Measurements from ENCODE around the gene PACSIN3.

The PACSIN3 gene

DNA sequence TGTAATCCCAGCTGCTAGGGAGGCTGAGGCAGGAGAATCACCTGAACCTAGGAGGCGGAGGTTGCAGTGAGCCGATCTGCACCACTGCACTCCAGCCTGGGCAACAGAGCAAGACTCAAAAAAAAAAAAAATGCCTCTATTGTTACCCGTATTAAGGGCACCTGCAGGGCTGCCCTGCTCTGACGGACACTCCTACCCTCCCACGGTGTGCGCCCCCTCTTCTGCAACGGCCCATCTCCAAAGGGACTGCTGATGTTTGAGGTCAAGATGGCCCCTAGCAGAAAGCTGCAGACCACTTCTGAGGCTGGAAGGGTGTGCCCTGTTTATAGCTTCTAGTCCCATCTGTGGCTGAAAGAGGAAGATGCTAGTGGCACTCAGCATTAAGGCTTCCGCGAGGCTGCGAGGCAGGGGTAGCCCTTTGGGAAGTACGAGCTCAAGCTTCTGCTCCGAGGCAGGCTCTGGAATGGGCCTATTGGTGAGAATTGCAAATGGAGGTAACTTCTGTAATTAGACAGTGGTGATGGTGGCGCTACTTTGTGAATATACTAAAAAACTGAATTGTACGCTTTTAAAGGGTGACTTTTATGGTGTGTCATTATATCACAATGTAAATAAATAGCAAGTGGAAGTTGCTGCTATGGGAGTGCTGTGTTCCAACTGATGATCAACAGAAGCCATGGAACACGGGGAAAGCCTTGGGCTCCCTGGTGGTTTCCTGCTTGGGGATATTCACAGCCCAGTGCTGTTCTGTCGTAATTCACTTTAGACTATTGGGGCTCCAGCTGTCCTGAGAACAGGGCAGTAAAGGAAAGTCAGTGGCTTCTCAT, 33.9 kb downstream of the PACSIN3 start:
- DNase-seq = no peak

- no peak for DNase-seq
Measured at GRCh38 chr11:47149782-47150181, 36.5 kb downstream of the PACSIN3 start.

DNA sequence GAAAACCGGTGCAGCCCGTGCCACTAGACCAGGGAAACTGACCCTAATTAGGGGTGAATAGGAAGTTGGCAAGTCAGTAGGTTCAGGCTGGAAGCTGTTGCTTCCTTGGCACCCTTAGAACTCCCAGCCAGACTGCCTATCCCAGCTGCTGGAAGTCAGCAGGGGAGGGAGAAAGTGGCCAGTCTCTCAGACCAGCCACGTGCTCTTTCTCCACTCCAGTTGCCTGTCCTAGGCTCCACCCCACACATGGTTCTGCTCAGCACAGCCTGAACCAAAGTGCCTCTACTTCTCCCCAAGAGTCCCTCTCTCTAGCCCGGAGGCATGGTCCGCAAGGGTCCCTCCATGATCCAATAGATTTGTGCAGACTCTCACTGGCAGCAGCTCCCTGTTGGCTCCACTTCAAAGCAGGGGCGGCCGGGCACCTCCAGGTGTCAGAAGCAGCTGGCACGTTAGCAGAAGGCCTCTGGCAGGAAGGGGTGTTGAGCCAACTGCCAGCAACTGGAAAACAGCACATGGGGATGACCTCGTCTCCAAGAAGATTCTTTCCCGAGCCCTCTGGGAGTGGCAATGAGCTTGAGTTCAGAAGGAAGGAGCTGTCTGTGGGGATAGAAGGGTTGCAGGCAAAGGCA, 37.2 kb downstream of the PACSIN3 start:
- no peak for DNase-seq

GRCh38 chr11:47148270-47148669, 38.0 kb downstream of the PACSIN3 start:
- DNase-seq = no peak

DNA sequence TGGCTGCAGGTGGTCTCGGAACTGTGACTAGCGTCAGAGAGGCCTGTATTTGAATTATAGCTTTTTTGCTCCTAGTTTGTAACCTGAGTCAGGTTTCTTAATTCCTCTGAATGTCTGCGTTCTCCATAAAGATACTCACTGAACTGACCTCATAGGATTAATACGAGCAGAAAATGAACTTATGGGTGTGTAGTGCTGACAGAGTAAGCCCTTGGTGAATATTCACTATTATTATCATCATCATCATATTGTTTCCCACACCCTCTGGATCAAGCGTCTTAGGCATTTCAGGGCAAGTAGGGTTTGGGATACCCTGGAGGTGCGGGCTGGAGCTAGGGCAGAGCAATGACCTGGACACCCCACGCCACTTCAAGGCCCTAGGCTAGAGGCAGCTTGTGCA, 38.6 kb downstream of the PACSIN3 start:
- DNase-seq = no peak

DNA sequence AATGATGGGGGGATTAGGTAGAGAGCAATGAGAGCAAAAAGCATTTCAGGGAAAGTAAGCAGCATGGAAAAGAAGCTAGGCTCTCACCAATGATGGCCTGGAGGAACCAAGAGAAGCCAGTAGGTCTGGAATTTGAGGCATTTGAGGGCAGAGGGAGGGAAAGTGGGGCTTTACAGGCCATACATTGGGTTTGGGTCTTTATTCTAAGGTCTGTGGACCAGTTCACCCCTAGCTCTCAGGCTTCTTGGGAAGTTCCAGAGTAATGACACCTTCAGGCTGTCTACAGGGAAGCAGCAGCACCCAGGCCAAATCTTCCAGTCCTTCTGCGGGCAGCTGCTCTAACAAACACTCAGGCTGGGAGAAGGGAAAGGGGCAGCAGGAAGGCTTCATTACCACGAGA, 39.0 kb downstream of the PACSIN3 start:
- DNase-seq = no peak

DNA sequence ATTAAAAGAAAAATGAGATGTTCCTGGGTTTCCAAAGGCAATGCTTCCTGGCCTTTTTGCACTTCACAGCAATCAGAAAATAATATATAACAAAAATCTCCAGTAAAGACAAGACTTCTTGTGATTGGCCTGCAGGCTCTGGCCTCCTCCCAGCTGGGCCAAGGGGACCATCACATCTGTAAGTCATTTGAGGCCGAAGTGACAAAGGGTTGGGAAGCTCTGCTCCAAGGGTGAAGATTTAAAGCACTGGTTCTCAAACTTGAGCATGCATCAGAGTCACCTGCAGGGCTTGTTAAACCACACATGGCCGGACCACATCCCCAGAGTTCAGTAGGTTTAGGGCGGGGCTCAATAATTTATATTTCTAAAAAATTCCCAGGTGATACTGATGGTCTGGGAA, 41.7 kb downstream of the PACSIN3 start:
- DNase-seq = no peak

DNA sequence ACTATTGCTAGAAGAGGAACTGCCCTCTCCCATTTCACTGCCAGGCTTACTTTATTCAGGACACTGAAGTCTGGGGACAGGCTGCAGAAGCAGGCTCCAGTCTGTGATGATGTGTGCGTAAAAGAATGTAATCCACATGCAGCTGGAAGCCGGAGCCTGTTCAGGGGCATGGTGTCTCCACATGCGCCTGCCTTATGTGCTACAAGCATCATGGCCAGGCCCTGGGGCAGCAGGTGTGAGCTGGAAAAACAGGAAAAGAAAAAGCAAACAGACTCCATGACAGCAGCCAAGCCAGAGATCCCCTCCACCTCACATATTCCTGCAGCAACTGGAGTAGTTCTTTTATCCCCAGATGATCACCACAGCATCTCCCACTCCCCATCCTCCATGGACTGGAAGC, 42.9 kb downstream of the PACSIN3 start:
- DNase-seq = no peak

DNA sequence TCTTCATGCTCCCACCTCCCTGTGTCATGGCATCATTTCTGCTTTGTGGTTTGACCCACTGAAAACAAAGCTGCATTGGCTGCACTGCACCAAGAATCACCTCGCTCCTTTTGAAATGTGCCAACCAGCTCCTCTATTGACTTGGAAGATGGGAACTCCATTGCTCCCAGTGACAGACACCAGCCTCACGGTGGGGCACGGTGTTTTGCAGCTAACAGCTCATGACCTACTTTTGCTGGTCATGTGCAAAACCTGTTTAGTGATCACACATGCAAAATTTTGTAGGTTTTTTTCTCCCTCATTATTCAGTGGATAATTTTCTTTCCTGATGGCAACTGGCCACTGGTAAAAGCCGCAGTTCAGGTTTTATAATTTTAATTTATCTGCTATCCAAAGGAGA, 46.4 kb downstream of the PACSIN3 start:
- no peak for DNase-seq

DNA sequence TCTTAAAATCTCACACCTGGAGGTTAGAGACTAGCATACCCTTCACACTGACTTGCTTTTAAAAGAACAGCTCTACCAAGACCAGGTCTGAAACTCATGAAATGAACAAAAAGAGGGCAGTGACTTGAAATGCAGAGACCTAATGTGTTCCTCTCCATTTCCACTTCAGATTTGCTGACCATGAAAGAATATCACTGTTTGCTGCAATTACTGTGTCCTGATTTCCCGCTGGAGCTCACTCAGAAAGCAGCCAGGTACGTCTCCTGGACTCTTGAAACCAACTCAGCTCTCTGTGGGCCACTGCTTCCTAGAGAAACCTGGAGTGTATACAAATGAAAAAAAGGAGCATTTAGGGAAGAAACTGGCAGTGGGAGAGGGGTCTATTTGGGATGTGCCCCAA, 48.8 kb downstream of the PACSIN3 start:
- DNase-seq = no peak

DNA sequence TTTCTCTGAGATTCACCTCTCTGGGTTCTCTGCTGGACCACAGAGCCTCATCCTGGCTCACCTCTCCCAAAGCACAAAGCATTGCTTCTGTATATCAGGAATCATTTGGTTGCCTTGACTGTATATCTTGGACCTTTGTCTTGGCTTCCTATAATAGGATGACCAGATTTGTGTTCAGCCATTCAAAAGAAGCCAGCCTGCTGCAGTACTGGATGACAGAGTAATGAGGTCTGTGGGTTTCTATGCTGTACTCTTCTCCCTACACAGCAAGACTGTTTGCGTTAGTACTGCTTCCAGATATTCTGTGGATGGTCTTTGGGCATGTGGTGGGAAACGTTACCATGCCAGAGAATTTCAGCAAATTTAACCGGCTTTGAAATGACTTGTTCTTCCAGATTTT, 49.3 kb downstream of the PACSIN3 start:
- DNase-seq = no peak

DNA sequence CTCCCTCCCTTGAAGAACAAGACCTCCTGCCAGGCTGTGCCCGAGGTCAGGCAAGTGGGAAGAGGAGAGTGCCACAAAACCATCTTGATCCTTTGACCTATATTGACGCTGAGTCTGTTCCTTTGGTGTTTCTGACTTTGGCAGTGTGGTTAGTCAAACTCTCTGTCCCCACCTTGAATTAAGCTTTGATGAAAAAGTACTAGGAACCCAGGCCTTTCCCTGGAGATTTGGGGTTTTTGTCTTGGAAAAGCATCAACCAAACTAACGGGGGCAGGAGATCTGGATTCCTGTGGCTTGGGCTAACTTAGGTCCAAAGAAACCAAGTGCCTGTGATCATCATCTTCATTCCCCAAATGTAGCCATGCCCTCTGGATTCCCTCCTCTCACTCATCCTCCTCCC, 49.9 kb downstream of the PACSIN3 start:
- DNase-seq = no peak

DNA sequence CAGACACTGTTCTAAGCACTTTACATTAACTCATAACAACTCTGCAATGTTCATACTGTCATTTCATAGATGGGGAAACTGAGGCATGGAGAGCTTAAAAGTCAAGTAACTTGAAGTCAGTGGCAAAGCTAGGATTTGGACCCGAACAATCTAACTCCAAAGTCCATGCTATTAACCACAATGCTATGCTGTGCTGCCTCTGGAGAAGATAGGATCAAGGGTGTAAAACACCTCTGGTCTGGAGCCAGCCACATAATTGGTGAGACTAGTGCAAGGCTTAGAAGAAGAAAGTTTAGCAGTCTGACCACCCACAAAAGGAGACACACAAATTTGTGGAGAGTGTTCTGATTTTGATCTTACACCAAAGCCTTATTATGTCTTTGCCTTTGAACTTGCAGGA, 53.3 kb downstream of the PACSIN3 start:
- no peak for DNase-seq

GRCh38 chr11:47132490-47132889, 53.7 kb downstream of the PACSIN3 start:
- DNase-seq = no peak

DNA sequence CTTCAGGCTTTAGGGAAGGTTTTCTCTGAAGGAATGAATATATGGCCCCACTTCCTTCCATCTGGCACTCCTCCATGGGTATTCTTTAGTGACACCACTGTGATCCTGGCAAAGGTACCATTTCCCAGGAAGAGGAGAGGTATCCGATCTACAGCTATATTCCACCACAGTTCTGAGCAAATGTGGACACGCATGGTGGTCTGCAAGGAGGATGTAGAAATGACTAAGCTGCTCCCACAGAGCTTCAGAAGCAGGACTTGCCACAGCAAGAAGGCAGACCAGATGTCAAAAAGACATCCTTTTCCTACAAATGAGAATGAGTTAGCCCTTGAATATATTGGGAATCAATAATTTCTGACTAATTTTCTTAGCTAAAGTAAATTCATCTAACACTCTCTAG, 55.1 kb downstream of the PACSIN3 start:
- DNase-seq = no peak

DNA sequence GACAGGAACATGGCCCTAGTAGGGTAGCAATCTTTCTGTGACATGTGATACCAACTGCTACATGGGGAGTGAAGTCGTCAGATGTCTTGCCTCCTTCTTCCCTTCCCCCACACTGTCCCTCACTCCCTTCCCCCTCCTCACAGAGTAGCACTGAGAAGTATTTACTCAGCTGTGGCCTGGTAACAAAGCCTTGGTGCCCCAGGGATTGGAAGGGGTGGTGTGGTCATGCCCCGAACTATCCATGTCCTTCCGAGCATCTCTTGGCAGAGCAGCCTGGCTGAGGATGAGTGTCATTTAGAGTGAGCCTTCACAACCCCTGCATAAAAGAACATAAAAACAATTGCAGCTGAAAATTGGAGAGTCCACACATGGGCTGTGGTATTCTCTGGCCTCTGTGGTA, 55.7 kb downstream of the PACSIN3 start:
- DNase-seq = no peak

Measured in stimulated activated CD4-positive, alpha-beta T cell treated with anti-CD3 and anti-CD28 coated beads, Interleukin-1b, Interleukin-23, amount 100 ng/mL, for 48 hours (primary cell).